ENCODE results near the gene TIRAP.

GRCh38 chr11:126319374-126319740 lies 36.5 kb downstream of the TIRAP start:
- no peak for TF ChIP-seq EZH2 (IDR thresholded peaks at IDR 0.05; ENCODE audit: low read depth, low read length, severe bottlenecking)
- no peak for TF ChIP-seq CTCF (IDR thresholded peaks at IDR 0.05; ENCODE audit: control extremely low read depth in 1 of 3, insufficient read depth in 1 of 3, low read depth in 1 of 3, low read length in 3 of 3)
- TF ChIP-seq CHD7 (IDR thresholded peaks at IDR 0.05; ENCODE audit: insufficient replicate concordance, low read length) = no peak
- TF ChIP-seq CHD2 (IDR thresholded peaks at IDR 0.05; ENCODE audit: low read length) = no peak
- no peak for TF ChIP-seq BRCA1 (IDR thresholded peaks at IDR 0.05; ENCODE audit: low read depth, low read length)
- no peak for TF ChIP-seq TAF1 (IDR thresholded peaks at IDR 0.05; ENCODE audit: low read depth, low read length)
- TF ChIP-seq POLR2AphosphoS5 (IDR thresholded peaks at IDR 0.05; ENCODE audit: low read depth, low read length) = no peak
- TF ChIP-seq SP2 (IDR thresholded peaks at IDR 0.05; ENCODE audit: low read length) = no peak

Measured in H1 (cell line).